HUES6 (cell line): ENCODE measurements around the gene DPP10.

Source experiments
- H3K27ac ChIP-seq: 2 replicates; pipeline ENCODE4 v1.7.0; 2013; ENCODE audit warnings: low read depth, mild to moderate bottlenecking, low read length, inconsistent platforms
- H3K27me3 ChIP-seq: 2 replicates; pipeline ENCODE4 v1.6.1; 2013; ENCODE audit warnings: low read length; ENCODE audit not compliant: control insufficient read depth, insufficient read depth
- H3K36me3 ChIP-seq: 2 replicates; pipeline ENCODE4 v1.6.1; 2013; ENCODE audit warnings: low read length; ENCODE audit not compliant: control insufficient read depth, insufficient read depth
- H3K4me1 ChIP-seq: 2 replicates; pipeline ENCODE4 v1.6.1; 2013; ENCODE audit warnings: low read length; ENCODE audit not compliant: control insufficient read depth, insufficient read depth
- H3K4me3 ChIP-seq: 2 replicates; pipeline ENCODE4 v1.5.1; 2013; ENCODE audit warnings: low read depth, low read length
- H3K9ac ChIP-seq: one replicate; pipeline ENCODE4 v1.6.1; 2013; ENCODE audit warnings: mild to moderate bottlenecking, low read length
- H3K9me3 ChIP-seq: 2 replicates; pipeline ENCODE4 v1.6.1; 2013; ENCODE audit warnings: low read depth, low read length; ENCODE audit not compliant: control insufficient read depth, insufficient read depth

The DPP10 gene

DNA sequence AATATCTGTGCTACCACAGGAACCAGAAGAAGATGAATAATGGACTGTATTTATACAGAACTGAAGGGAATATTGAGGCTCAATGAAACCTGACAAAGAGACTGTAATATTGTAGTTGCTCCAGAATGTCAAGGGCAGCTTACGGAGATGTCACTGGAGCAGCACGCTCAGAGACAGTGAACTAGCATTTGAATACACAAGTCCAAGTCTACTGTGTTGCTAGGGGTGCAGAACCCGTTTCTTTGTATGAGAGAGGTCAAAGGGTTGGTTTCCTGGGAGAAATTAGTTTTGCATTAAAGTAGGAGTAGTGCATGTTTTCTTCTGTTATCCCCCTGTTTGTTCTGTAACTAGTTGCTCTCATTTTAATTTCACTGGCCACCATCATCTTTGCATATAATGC lies 1399.9 kb downstream of the DPP10 start:
- Histone ChIP-seq H3K27me3 (no peaks in the 10 kb centered on the region), H3K4me3 (no peak overlapping the region), H3K9me3 (no peaks in the 10 kb centered on the region), H3K27ac (no peak overlapping the region), H3K36me3 (no peaks in the 10 kb centered on the region), H3K4me1 (no peaks in the 10 kb centered on the region), H3K9ac (no peak overlapping the region)

DNA sequence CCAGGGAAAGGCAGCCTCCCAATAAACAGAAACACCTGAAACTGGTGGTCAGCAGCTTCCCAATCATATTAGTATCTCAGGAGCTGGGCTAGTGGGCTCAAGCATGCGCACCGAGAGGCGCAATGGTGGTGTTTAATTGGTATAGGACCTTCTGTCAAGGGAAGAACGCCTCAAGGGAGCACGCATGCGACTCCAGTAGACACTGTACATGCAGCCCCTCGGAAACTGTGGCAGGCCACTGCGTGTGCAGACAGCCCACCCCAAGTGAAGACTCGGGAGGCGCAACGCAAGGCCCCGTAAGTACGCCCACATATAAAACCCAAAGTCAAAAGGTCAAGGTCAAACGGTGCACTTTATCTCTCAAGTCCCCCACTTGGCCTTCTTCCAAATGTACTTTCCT lies 1405.8 kb downstream of the DPP10 start:
- H3K27me3 ChIP-seq, result no peaks in the 10 kb centered on the region
- no peaks in the 10 kb centered on the region for H3K36me3 ChIP-seq
- no peak overlapping the region for H3K4me3 ChIP-seq
- no peak overlapping the region for H3K9ac ChIP-seq
- H3K4me1 ChIP-seq, result no peaks in the 10 kb centered on the region
- H3K27ac ChIP-seq, result no peak overlapping the region
- H3K9me3 ChIP-seq, result no peaks in the 10 kb centered on the region

DNA sequence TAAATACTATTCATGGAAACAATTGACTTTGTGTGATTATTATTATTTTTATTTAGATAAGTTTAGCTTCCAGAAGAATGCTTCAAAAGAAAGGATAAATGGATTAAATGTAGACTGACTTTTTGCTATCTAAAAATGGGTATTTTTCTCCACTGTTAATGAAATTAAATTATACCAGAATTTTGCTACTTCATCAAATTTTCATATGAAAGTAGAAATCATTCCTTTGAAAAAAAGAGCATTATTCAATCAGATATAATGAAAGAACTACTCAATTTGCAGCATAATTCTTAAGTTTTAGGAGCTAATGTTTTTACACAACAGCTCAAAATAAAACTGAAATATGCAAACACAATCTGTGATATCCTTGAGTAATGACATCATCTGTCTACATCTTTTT lies 1424.6 kb downstream of the DPP10 start:
- Histone ChIP-seq H3K4me3 (no peak overlapping the region), H3K9ac (no peak overlapping the region), H3K9me3 (no peaks in the 10 kb centered on the region), H3K4me1 (no peaks in the 10 kb centered on the region), H3K27me3 (no peaks in the 10 kb centered on the region), H3K36me3 (no peaks in the 10 kb centered on the region), H3K27ac (no peak overlapping the region)

DNA sequence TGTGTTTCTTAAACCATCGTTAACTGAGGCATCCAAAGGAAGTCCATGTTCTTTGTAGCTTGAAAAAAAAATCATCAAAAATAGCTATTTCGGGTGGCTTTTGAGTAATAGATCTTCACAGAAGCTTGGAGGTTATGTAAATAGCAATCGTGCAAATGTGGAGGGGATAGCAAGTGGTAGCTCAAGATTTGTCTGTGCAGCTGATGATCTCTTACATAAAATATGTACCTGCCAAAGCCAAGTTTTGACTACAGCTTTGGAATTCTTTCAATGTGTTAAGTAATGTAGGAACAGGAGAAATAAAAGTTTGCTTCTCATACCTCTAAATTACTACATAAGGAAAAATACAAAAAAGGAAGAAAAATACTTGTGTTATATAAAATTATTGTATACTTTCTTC lies 1432.0 kb downstream of the DPP10 start:
- no peak overlapping the region for H3K9ac ChIP-seq
- no peaks in the 10 kb centered on the region for H3K36me3 ChIP-seq
- H3K9me3 ChIP-seq, result no peaks in the 10 kb centered on the region
- H3K27me3 ChIP-seq, result no peaks in the 10 kb centered on the region
- H3K4me1 ChIP-seq, result no peaks in the 10 kb centered on the region
- H3K4me3 ChIP-seq, result no peak overlapping the region
- no peak overlapping the region for H3K27ac ChIP-seq

DNA sequence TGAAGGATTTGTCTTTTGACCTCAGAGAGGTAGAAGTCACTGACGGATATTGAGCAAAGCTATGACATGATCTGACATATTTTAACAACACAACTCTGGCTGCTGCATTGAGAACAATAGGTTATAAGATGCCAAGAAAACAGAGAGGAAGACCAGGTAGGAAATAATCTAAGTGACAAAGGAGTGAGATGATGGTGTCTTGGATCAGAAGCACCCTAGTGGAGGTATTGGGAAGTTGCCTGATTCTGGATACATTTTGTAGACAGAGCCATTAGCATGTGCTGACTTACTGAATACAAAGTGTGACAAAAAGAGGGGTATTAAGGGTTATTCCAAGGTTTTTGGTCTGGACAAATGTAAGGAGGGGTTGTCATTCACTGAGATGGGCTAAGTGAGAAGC lies 1438.1 kb downstream of the DPP10 start:
- Histone ChIP-seq H3K36me3 (no peaks in the 10 kb centered on the region), H3K4me3 (no peak overlapping the region), H3K9ac (no peak overlapping the region)

DNA sequence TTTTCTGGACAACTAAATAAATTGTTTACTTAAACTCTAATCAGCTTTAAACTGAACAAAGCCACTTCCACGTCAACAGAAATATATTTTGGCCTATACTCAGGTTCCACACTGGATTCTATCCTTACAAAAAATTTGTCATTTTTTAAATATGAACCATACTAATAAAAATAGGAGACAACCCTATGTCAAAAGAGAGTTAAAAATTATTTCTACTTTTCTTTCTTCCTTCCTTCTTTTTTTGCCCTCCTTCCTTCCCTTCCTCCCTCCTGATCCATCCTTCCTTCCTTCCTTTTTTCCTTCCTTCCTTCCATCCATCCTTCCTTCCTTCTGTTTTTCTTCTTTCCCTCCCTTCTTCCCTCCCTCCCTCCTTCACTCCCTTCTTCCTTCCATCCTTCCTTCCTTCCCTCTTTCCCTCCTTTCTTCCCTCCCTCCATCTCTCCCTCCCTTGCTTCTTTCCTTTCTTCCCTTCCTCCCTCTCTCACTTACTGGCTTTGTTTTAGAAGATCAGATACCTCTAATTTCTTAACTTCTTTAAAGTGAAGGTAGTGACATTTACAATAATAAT lies 1444.9 kb downstream of the DPP10 start:
- Histone ChIP-seq H3K27ac (no peak overlapping the region), H3K9me3 (peaks cover 3% of the 10 kb centered on the region; the same call in 1 of the 2 replicates), H3K27me3 (no peaks in the 10 kb centered on the region), H3K9ac (no peak overlapping the region), H3K36me3 (no peaks in the 10 kb centered on the region), H3K4me3 (no peak overlapping the region), H3K4me1 (no peaks in the 10 kb centered on the region)

More for the DNA sequence above, 1438.1 kb downstream of the DPP10 start:
- H3K9me3 ChIP-seq, result no peaks in the 10 kb centered on the region
- H3K27me3 ChIP-seq, result no peaks in the 10 kb centered on the region
- H3K4me1 ChIP-seq, result no peaks in the 10 kb centered on the region
- no peak overlapping the region for H3K27ac ChIP-seq
